Endothelial cell (in vitro differentiated cells): Measurements from ENCODE around the gene GGA1. TPM values are rescaled to one million over a fixed set of nuclear protein-coding genes. Genes with fewer than 3 reads are reported as not detected.

Source experiments
- DNase-seq: peaks from one replicate; pipeline ENCODE4 v3.0.0; 2021; ENCODE audit warnings: low spot score
- H3K27ac Mint-ChIP-seq: one replicate; pipeline ENCODE4 v1.8.0; 2021; ENCODE audit warnings: mixed read lengths, inconsistent platforms; ENCODE audit not compliant: unreplicated experiment
- H3K27me3 Mint-ChIP-seq: one replicate; pipeline ENCODE4 v1.8.0; 2021; ENCODE audit warnings: mild to moderate bottlenecking, moderate library complexity, mixed read lengths, inconsistent platforms; ENCODE audit not compliant: unreplicated experiment
- H3K36me3 Mint-ChIP-seq: one replicate; pipeline ENCODE4 v1.8.0; 2021; ENCODE audit warnings: mild to moderate bottlenecking, low read depth, mixed read lengths, inconsistent platforms; ENCODE audit not compliant: unreplicated experiment
- H3K4me1 Mint-ChIP-seq: one replicate; pipeline ENCODE4 v1.8.0; 2021; ENCODE audit warnings: mild to moderate bottlenecking, mixed read lengths, inconsistent platforms; ENCODE audit not compliant: unreplicated experiment
- H3K4me3 Mint-ChIP-seq: one replicate; pipeline ENCODE4 v1.8.0; 2021; ENCODE audit warnings: mild to moderate bottlenecking, mixed read lengths, inconsistent platforms; ENCODE audit not compliant: unreplicated experiment
- H3K9me3 Mint-ChIP-seq: one replicate; pipeline ENCODE4 v1.8.0; 2021; ENCODE audit warnings: mixed read lengths, inconsistent platforms; ENCODE audit not compliant: unreplicated experiment
- CTCF ChIP-seq: fragments of 200-600 bp; sonication (generic); IDR thresholded peaks from one replicate; pipeline ENCODE4 v1.5.0; 2021; ENCODE audit warnings: antibody characterized with exemption; ENCODE audit not compliant: unreplicated experiment
- total RNA-seq: library from RNA; stranded (reverse); fragmentation: NEBNext Ultra II Directional; extraction: Animal tissue kit (Norgen Biotek cat#: 25700); gene quantifications from one replicate; pipeline ENCODE4 v1.2.1, GENCODE V29; 2021; ENCODE audit not compliant: unreplicated experiment

Gene GGA1
- total RNA-seq, 1 donor from 2014 or later, result 63.6 TPM

- no peak for DNase-seq
- Mint-ChIP-seq H3K4me1 (peaks cover 6% of the 10 kb centered on the region), H3K27ac (peak overlapping the region; percentile 30), H3K36me3 (no peaks in the 10 kb centered on the region), H3K9me3 (no peaks in the 10 kb centered on the region), H3K4me3 (peak overlapping the region; percentile 88), H3K27me3 (peaks cover 4% of the 10 kb centered on the region)
- TF ChIP-seq CTCF, result no peak
These were observed 67.5 kb downstream of the GGA1 start for GRCh38 chr22:37675930-37676735.

DNA sequence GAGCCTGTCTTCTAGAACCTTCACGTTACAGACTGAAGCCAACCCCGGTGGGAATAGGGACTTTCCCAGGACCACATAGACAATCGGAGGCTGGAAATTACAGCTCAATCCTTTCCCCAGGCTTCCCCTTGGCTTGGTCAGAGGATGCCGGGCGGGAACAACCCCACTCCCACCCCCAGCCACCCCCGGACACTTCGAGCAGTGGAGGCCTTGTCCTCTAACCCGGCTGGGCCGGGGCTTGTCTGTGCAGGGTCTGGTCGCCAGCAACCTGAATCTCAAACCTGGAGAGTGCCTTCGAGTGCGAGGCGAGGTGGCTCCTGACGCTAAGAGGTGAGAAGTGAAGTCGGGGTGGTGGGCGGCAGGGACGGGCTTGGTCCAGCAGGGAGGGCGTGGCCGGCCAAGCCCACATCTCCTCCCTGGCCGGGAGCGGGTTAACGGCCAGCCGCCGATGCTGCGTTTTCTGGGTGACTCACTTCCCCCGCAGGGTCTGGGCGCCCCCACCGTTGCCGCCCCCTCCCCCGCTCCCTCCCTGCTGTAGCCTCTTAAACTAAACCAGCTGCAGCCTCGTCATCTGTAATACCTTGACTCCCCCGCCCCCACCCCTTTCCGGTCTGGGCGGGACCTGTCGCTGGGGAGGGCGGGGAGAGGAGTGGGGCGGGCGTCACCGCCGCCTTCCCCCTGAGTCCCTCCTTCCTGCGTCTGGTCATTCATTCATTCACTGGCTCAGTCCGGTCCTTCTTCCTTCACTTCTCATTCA lies 68.3 kb downstream of the GGA1 start:
- TF ChIP-seq CTCF, result no peak
- no peaks in the 10 kb centered on the region for H3K9me3 Mint-ChIP-seq
- peak overlapping the region; percentile 77 for H3K27ac Mint-ChIP-seq
- peak overlapping the region; percentile 88 for H3K4me3 Mint-ChIP-seq
- DNase-seq, result peak; percentile 74
- peaks cover 4% of the 10 kb centered on the region for H3K27me3 Mint-ChIP-seq
- peaks cover 6% of the 10 kb centered on the region for H3K4me1 Mint-ChIP-seq
- H3K36me3 Mint-ChIP-seq, result no peaks in the 10 kb centered on the region

- peak overlapping the region; percentile 84 for H3K4me3 Mint-ChIP-seq
- H3K9me3 Mint-ChIP-seq, result no peaks in the 10 kb centered on the region
- no peak for DNase-seq
- peak overlapping the region; percentile 77 for H3K27ac Mint-ChIP-seq
- no peaks in the 10 kb centered on the region for H3K36me3 Mint-ChIP-seq
- peaks cover 6% of the 10 kb centered on the region for H3K4me1 Mint-ChIP-seq
- H3K27me3 Mint-ChIP-seq, result peaks cover 4% of the 10 kb centered on the region
- no peak for TF ChIP-seq CTCF
These were observed 68.9 kb downstream of the GGA1 start for GRCh38 chr22:37677493-37677974.

GRCh38 chr22:37678372-37678771 lies 69.7 kb downstream of the GGA1 start:
- DNase-seq, result no peak
- H3K9me3 Mint-ChIP-seq, result no peaks in the 10 kb centered on the region
- no peaks in the 10 kb centered on the region for H3K36me3 Mint-ChIP-seq
- H3K27me3 Mint-ChIP-seq, result peaks cover 4% of the 10 kb centered on the region
- TF ChIP-seq CTCF, result no peak
- peaks cover 6% of the 10 kb centered on the region for H3K4me1 Mint-ChIP-seq
- no peak overlapping the region for H3K4me3 Mint-ChIP-seq
- H3K27ac Mint-ChIP-seq, result no peak overlapping the region
